22Rv1 (cell line): Measurements from ENCODE around the gene VRTN.

Source experiments
- CTCF ChIP-seq: fragments of 450-650 bp; IDR thresholded peaks from 2 replicates; pipeline ENCODE4 v1.5.1; 2017; ENCODE audit warnings: mild to moderate bottlenecking
- ZFX ChIP-seq: fragments of 450-650 bp; IDR thresholded peaks from 2 replicates; pipeline ENCODE4 v1.6.1; 2017; ENCODE audit warnings: antibody characterized with exemption, borderline replicate concordance

GRCh38 chr14:74395094-74395493 is 46.8 kb downstream of the VRTN start:
- TF ChIP-seq CTCF (no peak), ZFX (no peak)
